Erythroblast (primary cell): ENCODE measurements around the gene IDH3A.

Experiments used
- GATA1 ChIP-seq: IDR thresholded peaks from 2 replicates; pipeline ENCODE4 v1.6.1; 2011; ENCODE audit warnings: low read depth, mild to moderate bottlenecking, control low read depth, low read length, moderate library complexity
- POLR2A ChIP-seq: IDR thresholded peaks from 2 replicates; pipeline ENCODE4 v1.6.1; 2011; ENCODE audit warnings: mild to moderate bottlenecking, low read length

- TF ChIP-seq POLR2A (no peak), GATA1 (no peak)
These were observed 48.3 kb upstream of the IDH3A start for GRCh38 chr15:78100886-78101285.
